ENCODE measurements around the gene TPRG1L. TPM values are rescaled to one million over a fixed set of nuclear protein-coding genes. Genes with fewer than 3 reads are reported as not detected.

TPRG1L gene
- total RNA-seq, 1 experiment from 2014 or later = 13.7 TPM

GRCh38 chr1:3646596-3646995, 21.8 kb downstream of the TPRG1L start:
- CTCF ChIA-PET = no interaction called here
- no peak for DNase-seq (ENCODE audit: low spot score)
- Histone ChIP-seq H3K27ac (ENCODE audit: low read depth, low read length, poor library complexity, severe bottlenecking) (no peak overlapping the region), H3K4me3 (ENCODE audit: low read depth, low read length, poor library complexity, severe bottlenecking) (no peak overlapping the region), H3K27me3 (replicated peaks; ENCODE audit: insufficient read depth, low read depth, low read length, poor library complexity) (peaks cover 7% of the 10 kb centered on the region), H3K9me3 (ENCODE audit: low read depth, low read length, poor library complexity, severe bottlenecking) (no peaks in the 10 kb centered on the region), H3K36me3 (ENCODE audit: insufficient read depth, low read length, poor library complexity, severe bottlenecking) (peaks cover 33% of the 10 kb centered on the region), H3K4me1 (ENCODE audit: insufficient read depth, low read length, poor library complexity, severe bottlenecking) (peaks cover 6% of the 10 kb centered on the region)
- intact Hi-C loops (cut with micrococcal nuclease; ENCODE audit: unreplicated experiment) = no loop called here
- BruUV-seq (replicated peaks) = no TSS peak
- TF ChIP-seq CTCF (conservative IDR thresholded peaks at IDR 0.05; ENCODE audit: low read depth, low read length) (no peak), EZH2 (IDR thresholded peaks at IDR 0.05; ENCODE audit: borderline replicate concordance, low read depth, low read length, poor library complexity, severe bottlenecking) (no peak)
- POLR2A ChIA-PET (ENCODE audit: low non-redundant PET) = no interaction called here

- peaks cover 10% of the 10 kb centered on the region for H3K27me3 ChIP-seq (replicated peaks; ENCODE audit: insufficient read depth, low read depth, low read length, poor library complexity)
- CTCF ChIA-PET = no interaction called here
- peak within 1 kb of the TSS; percentile 99 for H3K4me3 ChIP-seq (ENCODE audit: low read depth, low read length, poor library complexity, severe bottlenecking)
- POLR2A ChIA-PET (ENCODE audit: low non-redundant PET) = no interaction called here
- peak; percentile 96 for DNase-seq (ENCODE audit: low spot score)
- no peaks in the 10 kb centered on the region for H3K9me3 ChIP-seq (ENCODE audit: low read depth, low read length, poor library complexity, severe bottlenecking)
- no TSS peak for BruUV-seq (replicated peaks)
- peaks cover 6% of the 10 kb centered on the region for H3K4me1 ChIP-seq (ENCODE audit: insufficient read depth, low read length, poor library complexity, severe bottlenecking)
- H3K36me3 ChIP-seq (ENCODE audit: insufficient read depth, low read length, poor library complexity, severe bottlenecking) = peaks cover 30% of the 10 kb centered on the region
- H3K27ac ChIP-seq (ENCODE audit: low read depth, low read length, poor library complexity, severe bottlenecking) = peak within 1 kb of the TSS; percentile 82
- intact Hi-C loops (cut with micrococcal nuclease; ENCODE audit: unreplicated experiment) = no loop called here
- TF ChIP-seq CTCF (conservative IDR thresholded peaks at IDR 0.05; ENCODE audit: low read depth, low read length) (peak; percentile 48; the same call in 1 of the 2 replicates), EZH2 (IDR thresholded peaks at IDR 0.05; ENCODE audit: borderline replicate concordance, low read depth, low read length, poor library complexity, severe bottlenecking) (no peak)
Measured at GRCh38 chr1:3649342-3650247, 24.8 kb downstream of the TPRG1L start, which contains the start of gene WRAP73. TSS of gene WRAP73 (minus strand) at chr1:3650103. CDS start at chr1:3649999, 104 bp downstream.

- Histone ChIP-seq H3K4me3 (ENCODE audit: low read depth, low read length, poor library complexity, severe bottlenecking) (peak overlapping the region; percentile 99), H3K27ac (ENCODE audit: low read depth, low read length, poor library complexity, severe bottlenecking) (no peak overlapping the region), H3K27me3 (replicated peaks; ENCODE audit: insufficient read depth, low read depth, low read length, poor library complexity) (peaks cover 10% of the 10 kb centered on the region), H3K9me3 (ENCODE audit: low read depth, low read length, poor library complexity, severe bottlenecking) (no peaks in the 10 kb centered on the region), H3K4me1 (ENCODE audit: insufficient read depth, low read length, poor library complexity, severe bottlenecking) (peaks cover 6% of the 10 kb centered on the region), H3K36me3 (ENCODE audit: insufficient read depth, low read length, poor library complexity, severe bottlenecking) (peaks cover 23% of the 10 kb centered on the region)
- intact Hi-C loops (cut with micrococcal nuclease; ENCODE audit: unreplicated experiment) = no loop called here
- BruUV-seq (replicated peaks) = no TSS peak
- CTCF ChIA-PET = no interaction called here
- POLR2A ChIA-PET (ENCODE audit: low non-redundant PET) = no interaction called here
- no peak for DNase-seq (ENCODE audit: low spot score)
- TF ChIP-seq CTCF (conservative IDR thresholded peaks at IDR 0.05; ENCODE audit: low read depth, low read length) (no peak), EZH2 (IDR thresholded peaks at IDR 0.05; ENCODE audit: borderline replicate concordance, low read depth, low read length, poor library complexity, severe bottlenecking) (no peak)
Measured at GRCh38 chr1:3650248-3651025, 25.6 kb downstream of the TPRG1L start.
